ENCODE data around the gene RDH5.

DNA sequence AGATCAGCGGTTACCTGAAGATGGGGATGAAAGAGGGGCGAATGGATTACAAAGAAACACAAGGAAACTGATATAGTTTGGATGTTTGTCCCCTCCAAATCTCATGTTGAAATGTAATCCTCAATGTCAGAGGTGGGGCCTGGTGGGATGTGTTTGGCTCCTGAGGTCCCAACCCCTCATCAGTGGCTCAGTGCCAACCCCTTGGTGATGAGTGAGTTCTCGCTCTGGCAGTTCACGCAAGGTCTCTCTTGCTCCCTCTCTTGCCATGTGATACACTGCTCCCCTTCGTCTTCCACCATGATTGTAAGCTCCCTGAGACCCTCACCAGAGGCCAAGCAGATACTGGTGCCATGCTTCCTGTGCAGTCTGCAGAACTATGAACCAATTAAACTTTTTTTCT is 40.5 kb upstream of the RDH5 start:
- TF ChIP-seq, protein P1, sequence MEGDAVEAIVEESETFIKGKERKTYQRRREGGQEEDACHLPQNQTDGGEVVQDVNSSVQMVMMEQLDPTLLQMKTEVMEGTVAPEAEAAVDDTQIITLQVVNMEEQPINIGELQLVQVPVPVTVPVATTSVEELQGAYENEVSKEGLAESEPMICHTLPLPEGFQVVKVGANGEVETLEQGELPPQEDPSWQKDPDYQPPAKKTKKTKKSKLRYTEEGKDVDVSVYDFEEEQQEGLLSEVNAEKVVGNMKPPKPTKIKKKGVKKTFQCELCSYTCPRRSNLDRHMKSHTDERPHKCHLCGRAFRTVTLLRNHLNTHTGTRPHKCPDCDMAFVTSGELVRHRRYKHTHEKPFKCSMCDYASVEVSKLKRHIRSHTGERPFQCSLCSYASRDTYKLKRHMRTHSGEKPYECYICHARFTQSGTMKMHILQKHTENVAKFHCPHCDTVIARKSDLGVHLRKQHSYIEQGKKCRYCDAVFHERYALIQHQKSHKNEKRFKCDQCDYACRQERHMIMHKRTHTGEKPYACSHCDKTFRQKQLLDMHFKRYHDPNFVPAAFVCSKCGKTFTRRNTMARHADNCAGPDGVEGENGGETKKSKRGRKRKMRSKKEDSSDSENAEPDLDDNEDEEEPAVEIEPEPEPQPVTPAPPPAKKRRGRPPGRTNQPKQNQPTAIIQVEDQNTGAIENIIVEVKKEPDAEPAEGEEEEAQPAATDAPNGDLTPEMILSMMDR (IDR thresholded peaks at IDR 0.05; ENCODE audit: insufficient read depth, low read length, poor library complexity, severe bottlenecking) = no peak
- TF ChIP-seq EZH2phosphoT487 (conservative IDR thresholded peaks at IDR 0.05; ENCODE audit: low read length) = no peak

Data from SU-DHL-6 (cell line).